Endothelial cell of umbilical vein (primary cell): ENCODE data around the gene PREP. TPM values are rescaled to one million over a fixed set of nuclear protein-coding genes. Genes with fewer than 3 reads are reported as not detected.

Experiments
- BruUV-seq: library from RNA; stranded (reverse); fragments of 400-500 nt; replicated peaks from 2 replicates; lab custom pipeline; 2021; lab: Mats Ljungman, UMichigan
- CTCF ChIA-PET: fragments of 300-600, 350-600 bp; sonication (Branson Sonifier 250); formaldehyde crosslinking; loops from one replicate; lab custom pipeline; 2021; ENCODE audit warnings: antibody characterized with exemption, inconsistent platforms; lab: Charles Lee
- POLR2A ChIA-PET: fragments of 300-600, 350-600 bp; sonication (Branson Sonifier 250); formaldehyde crosslinking; loops from one replicate; lab custom pipeline; 2021; ENCODE audit warnings: antibody characterized with exemption, inconsistent platforms; lab: Charles Lee
- DNase-seq: peaks from one replicate; pipeline ENCODE4 v3.0.0-alpha.2; 2011; ENCODE audit warnings: low read depth, low spot score
- FAIRE-seq: peaks from 2 replicates; lab custom pipeline; 2011; peaks lifted over from hg19 to GRCh38; lab: Jason Lieb, UNC
- H2AFZ ChIP-seq: 2 replicates; pipeline ENCODE4 v1.6.0; 2012; ENCODE audit warnings: low read depth, low read length, control low read depth, inconsistent platforms
- H3K27ac ChIP-seq: 2 replicates; pipeline ENCODE4 v1.5.1; 2011; ENCODE audit warnings: low read depth, mild to moderate bottlenecking, control low read depth, low read length, moderate library complexity; ENCODE audit not compliant: insufficient read depth
- H3K27me3 ChIP-seq, 2 experiments: 2 replicates each; pipeline versions ENCODE4 v1.6.0 to v1.6.1; 2011; ENCODE audit warnings: low read length in 2 of 2, mixed read lengths in 1 of 2; ENCODE audit not compliant: control insufficient read depth in 2 of 2, insufficient read depth in 2 of 2
- H3K36me3 ChIP-seq, 2 experiments: 2 replicates in 1 of 2; 3 replicates in 1 of 2; pipeline ENCODE4 v1.5.1; 2011; ENCODE audit warnings: low read length in 2 of 2, mild to moderate bottlenecking in 1 of 2, moderate library complexity in 1 of 2; ENCODE audit not compliant: control insufficient read depth in 2 of 2, insufficient read depth in 2 of 2; ENCODE audit errors: extremely low read depth in 1 of 2
- H3K4me1 ChIP-seq: 3 replicates; pipeline ENCODE4 v1.5.1; 2011; ENCODE audit warnings: mild to moderate bottlenecking, low read length; ENCODE audit not compliant: control insufficient read depth, insufficient read depth; ENCODE audit errors: extremely low read depth
- H3K4me2 ChIP-seq: 2 replicates; pipeline ENCODE4 v1.6.1; 2011; ENCODE audit warnings: low read length, control low read depth, mixed read lengths; ENCODE audit not compliant: insufficient read depth
- H3K4me3 ChIP-seq, 3 experiments: fragments of 200-600 bp in 1 of 3; sonication (generic), shearing (Covaris generic) in 1 of 3; replicated peaks in 1 of 3; 2 replicates each; pipeline ENCODE4 v1.5.1; 2011 to 2016; ENCODE audit warnings: control low read depth in 3 of 3, low read length in 3 of 3, mild to moderate bottlenecking in 2 of 3, inconsistent platforms in 1 of 3, low read depth in 1 of 3, moderate library complexity in 1 of 3; ENCODE audit not compliant: insufficient read depth in 1 of 3
- H3K79me2 ChIP-seq: 2 replicates; pipeline ENCODE4 v1.6.0; 2012; ENCODE audit warnings: low read length, inconsistent platforms; ENCODE audit not compliant: control insufficient read depth, insufficient read depth
- H3K9ac ChIP-seq: replicated peaks from 2 replicates; pipeline ENCODE3; 2011; ENCODE audit warnings: low read length, control low read depth; ENCODE audit not compliant: insufficient read depth; ENCODE audit errors: extremely low read depth
- H3K9me1 ChIP-seq: replicated peaks from 3 replicates; pipeline ENCODE4 v1.6.0; 2011; ENCODE audit warnings: mild to moderate bottlenecking, low read length; ENCODE audit not compliant: control insufficient read depth, insufficient read depth; ENCODE audit errors: extremely low read depth
- H3K9me3 ChIP-seq: replicated peaks from 2 replicates; pipeline ENCODE4 v1.5.1; 2012; ENCODE audit warnings: low read length, inconsistent platforms; ENCODE audit not compliant: control insufficient read depth, insufficient read depth
- H4K20me1 ChIP-seq: replicated peaks from 2 replicates; pipeline ENCODE3; 2011; ENCODE audit warnings: mild to moderate bottlenecking, low read length; ENCODE audit not compliant: control insufficient read depth, insufficient read depth; ENCODE audit errors: extremely low read depth
- EZH2 ChIP-seq: IDR thresholded peaks from 2 replicates; pipeline ENCODE4 v1.6.1; 2012; ENCODE audit warnings: borderline replicate concordance, low read depth, mild to moderate bottlenecking, moderate library complexity, low read length, inconsistent platforms; ENCODE audit not compliant: severe bottlenecking
- FOS ChIP-seq: IDR thresholded peaks from 2 replicates; pipeline ENCODE4 v1.6.1; 2011; ENCODE audit warnings: mild to moderate bottlenecking, low read length, moderate library complexity, borderline replicate concordance; ENCODE audit not compliant: insufficient read depth
- GATA2 ChIP-seq: IDR thresholded peaks from 2 replicates; pipeline ENCODE4 v1.7.0; 2011; ENCODE audit warnings: low read depth, mild to moderate bottlenecking, moderate library complexity, mixed read lengths, low read length; ENCODE audit not compliant: insufficient read length, insufficient read depth
- JUN ChIP-seq: IDR thresholded peaks from 2 replicates; pipeline ENCODE4 v1.6.1; 2011; ENCODE audit warnings: borderline replicate concordance, low read depth; ENCODE audit not compliant: insufficient read length, insufficient read depth
- MYC ChIP-seq: IDR thresholded peaks from one replicate; pipeline ENCODE4 v1.6.1; 2011; ENCODE audit warnings: mild to moderate bottlenecking, low read depth, low read length
- POLR2A ChIP-seq: IDR thresholded peaks from 2 replicates; pipeline ENCODE4 v1.6.1; 2012; ENCODE audit warnings: low read depth, mild to moderate bottlenecking, control low read depth, low read length
- POLR2AphosphoS5 ChIP-seq: IDR thresholded peaks from 2 replicates; pipeline ENCODE4 v1.6.1; 2012; ENCODE audit warnings: low read depth, mild to moderate bottlenecking, control low read depth, low read length, moderate library complexity; ENCODE audit not compliant: insufficient read depth
- dilution Hi-C: fragments of 300-500 bp; cut with MboI; formaldehyde crosslinking; loops from one replicate; pipeline ENCODE4 v1.15.0; 2019; ENCODE audit warnings: low sequenced_read_pairs; ENCODE audit not compliant: extremely low pct_ligation_motif_present
- intact Hi-C: fragments of 100-400 bp; cut with micrococcal nuclease; formaldehyde crosslinking; loops from one replicate; pipeline ENCODE4 v1.10.0; 2022
- polyA plus RNA-seq, 4 experiments: library from polyadenylated mRNA; depleted of rRNA in 3 of 4; stranded (reverse) in 3 of 4; unstranded in 1 of 4; fragments of >200 nt; gene quantifications; 2 replicates each; pipeline versions ENCODE4 v1.2.1 to v1.2.3, GENCODE V29; 2011 to 2012; ENCODE audit warnings: missing spikeins in 1 of 4
- total RNA-seq: library from RNA; stranded (reverse); gene quantifications from 2 replicates; pipeline ENCODE4 v1.2.3, GENCODE V29; 2021
- TF ChIP-seq, protein P1 (sequence below): IDR thresholded peaks from 2 replicates; pipeline ENCODE4 v1.6.1; 2011; ENCODE audit not compliant: insufficient read depth, insufficient read length
- TF ChIP-seq, protein P2 (sequence below), 2 donors: IDR thresholded peaks; 1 replicate in 1 of 2; 2 replicates in 1 of 2; pipeline ENCODE4 v1.5.1; 2011; ENCODE audit warnings: low read length in 2 of 2, mild to moderate bottlenecking in 2 of 2, moderate library complexity in 2 of 2, control low read depth in 1 of 2, inconsistent platforms in 1 of 2, low read depth in 1 of 2; ENCODE audit not compliant: insufficient read depth in 1 of 2; ENCODE audit errors: extremely low read depth in 1 of 2

PREP gene
- total and polyA plus RNA-seq, 2 donors (not counting 3 experiments of a cell fraction or from before 2014, with no cell fraction given), result 17.2 to 37.7 TPM

DNA sequence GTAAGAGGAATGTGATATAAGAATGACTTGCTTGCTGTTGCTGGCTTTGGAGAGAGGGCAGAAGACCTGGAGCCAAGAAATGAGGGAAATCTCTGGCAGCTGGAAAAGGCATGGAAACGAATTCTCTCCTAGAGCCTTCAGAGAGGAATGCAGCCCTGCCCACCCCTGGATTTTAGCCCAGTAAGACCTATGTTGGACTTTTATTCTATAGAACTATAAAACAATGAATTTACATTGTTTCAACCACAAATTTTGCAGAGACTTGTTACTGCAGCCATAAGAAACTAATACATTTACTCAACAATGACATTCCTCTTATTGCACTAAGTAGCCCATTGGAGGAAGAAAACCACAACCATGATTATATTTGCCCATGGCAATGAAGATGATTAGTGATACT is 39.5 kb upstream of the PREP start:
- Histone ChIP-seq H3K9me1 (no peaks in the 10 kb centered on the region), H3K9ac (no peak overlapping the region), H4K20me1 (no peaks in the 10 kb centered on the region), H3K4me1 (no peaks in the 10 kb centered on the region), H3K4me3 (no peak overlapping the region), H3K27me3 (no peaks in the 10 kb centered on the region), H3K27ac (no peak overlapping the region), H3K36me3 (no peaks in the 10 kb centered on the region), H3K9me3 (no peaks in the 10 kb centered on the region), H3K79me2 (no peaks in the 10 kb centered on the region), H2AFZ (no peak overlapping the region), H3K4me2 (no peak overlapping the region)
- FAIRE-seq (no peak), DNase-seq (no peak)
- TF ChIP-seq, protein P1, sequence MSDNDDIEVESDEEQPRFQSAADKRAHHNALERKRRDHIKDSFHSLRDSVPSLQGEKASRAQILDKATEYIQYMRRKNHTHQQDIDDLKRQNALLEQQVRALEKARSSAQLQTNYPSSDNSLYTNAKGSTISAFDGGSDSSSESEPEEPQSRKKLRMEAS, result no peak
- no peak for TF ChIP-seq FOS
- no peak for TF ChIP-seq GATA2
- TF ChIP-seq JUN, result no peak
- no peak for TF ChIP-seq POLR2A
- TF ChIP-seq MYC, result no peak
- no peak for TF ChIP-seq EZH2
- TF ChIP-seq, protein P2, sequence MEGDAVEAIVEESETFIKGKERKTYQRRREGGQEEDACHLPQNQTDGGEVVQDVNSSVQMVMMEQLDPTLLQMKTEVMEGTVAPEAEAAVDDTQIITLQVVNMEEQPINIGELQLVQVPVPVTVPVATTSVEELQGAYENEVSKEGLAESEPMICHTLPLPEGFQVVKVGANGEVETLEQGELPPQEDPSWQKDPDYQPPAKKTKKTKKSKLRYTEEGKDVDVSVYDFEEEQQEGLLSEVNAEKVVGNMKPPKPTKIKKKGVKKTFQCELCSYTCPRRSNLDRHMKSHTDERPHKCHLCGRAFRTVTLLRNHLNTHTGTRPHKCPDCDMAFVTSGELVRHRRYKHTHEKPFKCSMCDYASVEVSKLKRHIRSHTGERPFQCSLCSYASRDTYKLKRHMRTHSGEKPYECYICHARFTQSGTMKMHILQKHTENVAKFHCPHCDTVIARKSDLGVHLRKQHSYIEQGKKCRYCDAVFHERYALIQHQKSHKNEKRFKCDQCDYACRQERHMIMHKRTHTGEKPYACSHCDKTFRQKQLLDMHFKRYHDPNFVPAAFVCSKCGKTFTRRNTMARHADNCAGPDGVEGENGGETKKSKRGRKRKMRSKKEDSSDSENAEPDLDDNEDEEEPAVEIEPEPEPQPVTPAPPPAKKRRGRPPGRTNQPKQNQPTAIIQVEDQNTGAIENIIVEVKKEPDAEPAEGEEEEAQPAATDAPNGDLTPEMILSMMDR (IDR thresholded peaks at IDR 0.05; ENCODE audit: extremely low read depth in 1 of 2, insufficient read depth in 1 of 2, low read depth in 1 of 2, low read length in 2 of 2), result no peak
- no peak for TF ChIP-seq POLR2AphosphoS5
- ChIA-PET POLR2A (interaction anchor here (0.7 kb wide), 1 partner anchor 17 kb away, joined by 4 read pairs; no protein-coding TSS in a partner anchor), CTCF (no interaction called here)
- intact Hi-C loops, result no loop called here
- no TSS peak for BruUV-seq
- dilution Hi-C loops, result no loop called here
